SJSA1 (cell line): Measurements from ENCODE around the gene MCM10. TPM values are rescaled to one million over a fixed set of nuclear protein-coding genes. Genes with fewer than 3 reads are reported as not detected.
A peak's percentile ranks its signal among the peaks of the same experiment; 100 is the strongest.

ENCODE experiments used
- DNase-seq, 2 experiments: peaks; one replicate each; pipeline ENCODE4 v3.0.0-alpha.2; 2015 to 2020; ENCODE audit warnings: low spot score in 2 of 2, low read depth in 1 of 2
- H3K27ac ChIP-seq: fragments of 250-450 bp; sonication (Bioruptor Pico); 2 replicates; pipeline ENCODE4 v1.5.1; 2020; ENCODE audit warnings: mild to moderate bottlenecking, moderate library complexity
- H3K27me3 ChIP-seq: fragments of 250-450 bp; sonication (Bioruptor Pico); replicated peaks from 2 replicates; pipeline ENCODE4 v1.5.1; 2020; ENCODE audit warnings: mild to moderate bottlenecking, moderate library complexity
- H3K36me3 ChIP-seq: fragments of 250-450 bp; sonication (Bioruptor Pico); 2 replicates; pipeline ENCODE4 v1.5.1; 2020; ENCODE audit warnings: mild to moderate bottlenecking
- H3K4me1 ChIP-seq: fragments of 250-450 bp; sonication (Bioruptor Pico); replicated peaks from 2 replicates; pipeline ENCODE4 v1.6.1; 2021; ENCODE audit warnings: mild to moderate bottlenecking
- H3K4me3 ChIP-seq: fragments of 250-450 bp; sonication (Bioruptor Pico); 2 replicates; pipeline ENCODE4 v1.5.1; 2020; ENCODE audit warnings: mild to moderate bottlenecking
- H3K9me3 ChIP-seq: fragments of 250-450 bp; sonication (Bioruptor Pico); replicated peaks from 2 replicates; pipeline ENCODE4 v1.5.1; 2020; ENCODE audit warnings: mild to moderate bottlenecking
- total RNA-seq: library from RNA; depleted of rRNA; stranded (reverse); fragments of >200 nt; shearing (Covaris generic); gene quantifications from 2 replicates; pipeline ENCODE4 v1.2.3, GENCODE V29; 2014; rRNA removed

MCM10 gene
- total RNA-seq: 37.5 and 39.3 TPM in 2 replicates

- Histone ChIP-seq H3K4me3 (peak within 1 kb of the TSS; percentile 57), H3K9me3 (no peaks in the 10 kb centered on the region; the same call in 1 of the 2 replicates), H3K36me3 (peaks cover 20% of the 10 kb centered on the region), H3K27ac (peak within 1 kb of the TSS; percentile 34), H3K4me1 (peaks cover 13% of the 10 kb centered on the region), H3K27me3 (no peaks in the 10 kb centered on the region)
- DNase-seq: peak; percentile 95 to 99
These were observed at the start of gene MCM10 for GRCh38 chr10:13160934-13161856. Gene MCM10, plus strand, starts transcription at chr10:13161558. Its CDS starts 2,645 bp downstream, at chr10:13164203.

- no peak for DNase-seq
- Histone ChIP-seq H3K27ac (no peak overlapping the region), H3K36me3 (peaks cover 76% of the 10 kb centered on the region), H3K9me3 (no peaks in the 10 kb centered on the region), H3K27me3 (no peaks in the 10 kb centered on the region), H3K4me1 (no peaks in the 10 kb centered on the region), H3K4me3 (no peak overlapping the region)
These were observed 47.8 kb upstream of the MCM10 start for GRCh38 chr10:13113544-13113943.

GRCh38 chr10:13115832-13116803 is 45.2 kb upstream of the MCM10 start:
- no peak overlapping the region for H3K27ac ChIP-seq
- DNase-seq: no peak
- H3K4me3 ChIP-seq: no peak overlapping the region
- no peaks in the 10 kb centered on the region for H3K27me3 ChIP-seq
- H3K4me1 ChIP-seq: no peaks in the 10 kb centered on the region
- no peaks in the 10 kb centered on the region for H3K9me3 ChIP-seq
- peaks cover 77% of the 10 kb centered on the region for H3K36me3 ChIP-seq

- Histone ChIP-seq H3K27me3 (no peaks in the 10 kb centered on the region), H3K36me3 (peaks cover 79% of the 10 kb centered on the region), H3K9me3 (no peaks in the 10 kb centered on the region), H3K4me3 (no peak overlapping the region), H3K27ac (no peak overlapping the region), H3K4me1 (no peaks in the 10 kb centered on the region)
- no peak for DNase-seq
These were observed 43.2 kb upstream of the MCM10 start for GRCh38 chr10:13117841-13118783.

- Histone ChIP-seq H3K36me3 (peaks cover 79% of the 10 kb centered on the region), H3K27me3 (no peaks in the 10 kb centered on the region), H3K9me3 (no peaks in the 10 kb centered on the region), H3K4me1 (no peaks in the 10 kb centered on the region), H3K4me3 (no peak overlapping the region), H3K27ac (no peak overlapping the region)
- DNase-seq: no peak
These were observed 42.5 kb upstream of the MCM10 start for GRCh38 chr10:13118784-13119410.

- Histone ChIP-seq H3K4me3 (no peak overlapping the region), H3K4me1 (no peaks in the 10 kb centered on the region), H3K9me3 (no peaks in the 10 kb centered on the region), H3K27ac (no peak overlapping the region), H3K36me3 (peaks cover 90% of the 10 kb centered on the region), H3K27me3 (no peaks in the 10 kb centered on the region; the same call in 1 of the 2 replicates)
- DNase-seq: no peak
These were observed 40.4 kb upstream of the MCM10 start for GRCh38 chr10:13120786-13121499.

GRCh38 chr10:13121500-13121854 is 39.9 kb upstream of the MCM10 start:
- H3K27ac ChIP-seq: no peak overlapping the region
- no peaks in the 10 kb centered on the region for H3K9me3 ChIP-seq
- no peak for DNase-seq
- peaks cover 88% of the 10 kb centered on the region for H3K36me3 ChIP-seq
- H3K4me3 ChIP-seq: no peak overlapping the region
- H3K27me3 ChIP-seq: no peaks in the 10 kb centered on the region; the same call in 1 of the 2 replicates
- H3K4me1 ChIP-seq: no peaks in the 10 kb centered on the region

GRCh38 chr10:13136651-13137050 is 24.7 kb upstream of the MCM10 start:
- peaks cover 79% of the 10 kb centered on the region for H3K36me3 ChIP-seq
- H3K27me3 ChIP-seq: no peaks in the 10 kb centered on the region
- no peaks in the 10 kb centered on the region for H3K4me1 ChIP-seq
- H3K27ac ChIP-seq: no peak overlapping the region
- no peak overlapping the region for H3K4me3 ChIP-seq
- no peak for DNase-seq
- no peaks in the 10 kb centered on the region for H3K9me3 ChIP-seq

- H3K4me3 ChIP-seq: no peak overlapping the region
- H3K36me3 ChIP-seq: peaks cover 66% of the 10 kb centered on the region
- H3K27me3 ChIP-seq: no peaks in the 10 kb centered on the region
- no peaks in the 10 kb centered on the region for H3K4me1 ChIP-seq
- H3K9me3 ChIP-seq: no peaks in the 10 kb centered on the region
- no peak for DNase-seq
- H3K27ac ChIP-seq: no peak overlapping the region
These were observed 22.2 kb upstream of the MCM10 start for GRCh38 chr10:13139150-13139549.

GRCh38 chr10:13139676-13140075 is 21.7 kb upstream of the MCM10 start:
- Histone ChIP-seq H3K4me1 (no peaks in the 10 kb centered on the region), H3K27me3 (no peaks in the 10 kb centered on the region), H3K4me3 (no peak overlapping the region), H3K36me3 (peaks cover 61% of the 10 kb centered on the region), H3K27ac (no peak overlapping the region), H3K9me3 (no peaks in the 10 kb centered on the region)
- no peak for DNase-seq

GRCh38 chr10:13140627-13141190 is 20.6 kb upstream of the MCM10 start:
- Histone ChIP-seq H3K36me3 (peaks cover 51% of the 10 kb centered on the region), H3K27me3 (no peaks in the 10 kb centered on the region), H3K27ac (no peak overlapping the region), H3K4me1 (no peaks in the 10 kb centered on the region), H3K9me3 (no peaks in the 10 kb centered on the region), H3K4me3 (no peak overlapping the region)
- DNase-seq: no peak

GRCh38 chr10:13143766-13144165 is 17.6 kb upstream of the MCM10 start:
- no peaks in the 10 kb centered on the region for H3K27me3 ChIP-seq

More at GRCh38 chr10:13143766-13144165, 17.6 kb upstream of the MCM10 start:
- Histone ChIP-seq H3K27ac (no peak overlapping the region), H3K4me1 (no peaks in the 10 kb centered on the region), H3K36me3 (peaks cover 22% of the 10 kb centered on the region), H3K9me3 (no peaks in the 10 kb centered on the region), H3K4me3 (no peak overlapping the region)
- no peak for DNase-seq
